ENCODE measurements around the gene FAR2.
A peak's percentile ranks its signal among the peaks of the same experiment; 100 is the strongest.
"Not testable (repeated sequence)": the region's sequence is repeated elsewhere in the genome, so short reads cannot be mapped to it uniquely, and the experiment has no call there.

FAR2 gene

GRCh38 chr12:29240441-29240840 lies 91.4 kb downstream of the FAR2 start:
- DNase-seq, result no peak

DNA sequence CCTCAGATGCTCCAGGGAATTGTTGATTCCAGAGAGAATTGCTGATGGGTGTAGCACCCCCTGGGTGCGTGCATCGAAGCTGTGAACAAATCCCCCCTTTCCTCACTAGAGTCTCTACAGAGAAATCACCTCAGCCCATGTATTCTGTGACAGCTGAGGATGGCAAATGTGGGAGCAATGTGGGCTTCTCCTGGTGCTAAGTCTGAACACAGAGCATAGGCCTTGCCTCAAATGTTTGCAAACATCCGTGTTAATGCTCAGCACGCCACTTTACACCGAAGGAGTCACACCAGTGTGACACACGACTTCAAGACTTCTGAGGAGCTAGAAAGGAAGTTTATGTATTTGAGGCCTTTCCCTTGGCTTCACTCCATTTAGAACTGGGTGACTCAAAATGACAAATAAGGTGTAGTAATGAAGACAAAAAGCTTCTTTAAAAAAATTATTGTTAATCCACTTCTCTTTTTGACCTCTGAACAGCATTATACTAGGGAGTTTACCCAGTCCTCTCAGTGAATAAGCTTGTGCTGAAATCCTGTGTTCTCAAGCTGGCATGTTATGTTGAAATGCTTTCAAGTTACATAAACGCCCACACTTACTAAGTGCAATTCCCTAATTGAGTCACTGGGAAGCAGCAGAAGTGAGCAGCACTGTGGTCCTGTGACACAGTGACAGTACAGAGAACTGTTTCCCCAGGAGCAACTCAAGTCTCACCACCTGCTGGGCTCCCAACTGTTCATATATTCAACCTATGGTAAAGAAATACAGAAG lies 92.9 kb downstream of the FAR2 start:
- DNase-seq, result peak; percentile 64

DNA sequence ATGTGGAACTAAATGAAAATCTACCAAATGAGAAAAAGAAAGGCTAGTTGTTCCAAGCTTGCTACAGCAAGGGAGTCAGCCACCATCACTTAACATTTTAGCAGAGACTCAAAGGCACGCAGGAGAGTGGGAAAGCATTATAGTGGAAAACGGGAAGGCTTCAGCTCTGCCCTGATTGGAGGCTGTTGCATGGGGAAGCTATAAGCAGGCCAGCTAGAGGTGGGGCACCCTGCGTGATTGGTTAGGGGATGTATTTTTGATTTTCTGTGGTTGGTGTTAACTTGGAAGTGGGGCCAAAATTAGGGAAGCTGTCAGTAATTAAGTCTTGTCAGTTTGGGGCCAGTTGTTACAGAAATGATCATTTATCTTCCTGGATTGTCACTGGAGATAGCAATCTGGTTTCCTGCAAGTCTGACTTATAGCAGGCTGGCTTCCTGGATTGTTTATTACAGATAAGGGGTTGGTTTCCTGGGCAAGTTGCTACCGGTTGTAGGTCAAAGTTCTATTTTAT lies 93.9 kb downstream of the FAR2 start:
- no peak for DNase-seq

- no peak for DNase-seq
Observed at GRCh38 chr12:29244159-29244765, 95.2 kb downstream of the FAR2 start.

GRCh38 chr12:29245246-29245645 lies 96.2 kb downstream of the FAR2 start:
- DNase-seq, result no peak

GRCh38 chr12:29249930-29250329 lies 100.9 kb downstream of the FAR2 start:
- no peak for DNase-seq

GRCh38 chr12:29253906-29254625 lies 105.0 kb downstream of the FAR2 start:
- DNase-seq, result no peak

DNA sequence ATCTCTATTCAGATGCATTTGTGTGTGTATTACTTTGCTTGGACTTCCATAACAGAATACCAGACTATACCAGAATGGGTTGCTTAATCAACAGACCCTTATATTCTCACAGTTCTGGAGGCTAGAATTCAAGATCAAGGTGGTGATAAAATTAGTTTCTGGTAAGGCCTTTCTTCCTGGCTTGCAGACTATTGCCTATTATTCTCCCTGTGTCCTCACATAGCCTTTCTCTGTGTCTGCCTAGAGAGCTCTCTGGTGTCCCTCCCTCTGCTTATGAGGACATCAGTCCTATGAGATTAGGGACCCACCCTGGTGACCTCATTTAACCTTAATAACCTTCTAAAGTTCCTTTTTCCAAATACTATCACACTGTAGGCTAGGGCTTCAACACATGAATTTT lies 106.0 kb downstream of the FAR2 start:
- DNase-seq, result no peak

GRCh38 chr12:29256598-29256997 lies 107.5 kb downstream of the FAR2 start:
- DNase-seq, result no peak

DNA sequence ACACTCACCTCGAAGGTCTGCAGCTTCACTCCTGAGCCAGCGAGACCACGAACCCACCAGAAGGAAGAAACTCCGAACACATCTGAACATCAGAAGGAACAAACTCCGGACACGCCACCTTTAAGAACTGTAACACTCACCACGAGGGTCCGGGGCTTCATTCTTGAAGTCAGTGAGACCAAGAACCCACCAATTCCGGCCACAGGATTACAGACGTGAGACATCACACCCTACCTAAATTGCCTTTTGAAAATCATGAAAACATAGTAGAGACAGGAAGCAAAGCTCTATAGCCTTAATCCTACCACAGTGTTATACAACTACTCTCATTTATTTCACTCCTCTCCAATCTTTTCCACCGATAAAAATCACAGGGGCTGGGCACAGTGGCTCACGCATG lies 108.6 kb downstream of the FAR2 start:
- DNase-seq, result not testable (repeated sequence)

DNA sequence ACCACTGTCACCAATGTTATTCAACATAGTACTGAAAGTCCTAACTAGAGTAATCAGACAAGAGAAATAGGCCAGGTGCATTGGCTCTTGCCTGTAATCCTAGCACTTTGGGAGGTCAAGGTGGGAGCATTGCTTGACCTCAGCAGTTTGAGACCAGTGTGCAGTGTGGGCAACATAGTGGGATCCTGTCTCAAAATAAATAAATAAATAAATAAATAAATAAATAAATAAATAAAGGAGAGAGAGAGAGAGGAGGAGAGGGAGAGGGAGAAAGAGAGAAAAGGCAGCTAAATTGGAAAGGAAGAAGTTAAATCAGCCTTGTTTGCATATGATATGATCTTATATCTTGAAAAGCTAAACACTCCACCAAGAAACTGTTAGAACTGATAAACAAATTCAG lies 115.3 kb downstream of the FAR2 start:
- no peak for DNase-seq

DNA sequence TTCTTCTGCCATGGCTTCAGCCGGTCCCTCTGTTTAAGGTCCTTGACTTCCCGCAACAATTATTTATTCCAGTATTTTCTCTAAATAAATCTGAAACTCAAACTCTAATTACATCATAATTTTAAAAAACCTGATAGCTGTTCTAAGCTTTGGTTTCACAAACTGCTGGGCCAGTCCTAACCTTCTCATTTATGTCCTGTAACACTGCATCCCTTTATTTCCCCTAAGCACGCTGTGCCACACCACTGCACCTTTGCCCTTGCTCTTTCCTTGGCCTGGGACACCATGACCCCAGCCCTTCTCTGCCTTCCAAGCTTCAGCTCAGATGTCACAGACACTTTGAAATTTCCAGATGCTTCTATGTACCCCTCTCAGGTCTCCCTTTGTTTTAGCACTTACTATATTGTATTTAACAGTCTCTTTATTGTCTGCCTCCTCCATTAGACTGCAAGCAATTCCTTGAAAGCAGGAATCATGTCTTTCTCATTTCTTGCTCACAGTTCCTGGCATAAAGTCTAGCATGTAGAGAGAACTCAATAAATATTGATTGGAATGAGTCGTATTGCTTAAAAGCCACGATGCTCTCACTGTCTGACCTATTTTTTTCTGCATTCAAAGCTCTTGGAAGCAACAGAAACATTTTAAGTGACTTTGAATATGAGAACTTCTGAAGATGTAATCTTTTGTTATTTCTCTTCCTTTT lies 120.8 kb downstream of the FAR2 start:
- DNase-seq, result no peak

DNA sequence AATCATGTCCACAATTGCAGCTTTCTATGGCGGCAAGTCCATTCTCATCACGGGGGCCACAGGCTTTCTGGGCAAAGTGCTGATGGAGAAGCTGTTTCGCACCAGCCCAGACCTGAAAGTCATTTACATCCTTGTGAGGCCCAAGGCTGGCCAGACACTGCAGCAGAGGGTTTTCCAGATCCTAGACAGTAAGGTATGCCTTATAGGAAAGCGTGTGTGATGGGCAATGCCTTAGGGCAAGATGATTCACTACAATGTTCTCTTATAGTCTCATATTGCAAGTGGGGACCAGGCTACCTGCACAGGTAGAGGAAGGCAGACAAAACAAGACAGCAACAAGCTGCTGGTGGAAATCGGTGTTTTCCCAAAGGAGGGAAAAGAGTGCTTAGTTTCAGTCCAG lies 121.4 kb downstream of the FAR2 start:
- DNase-seq, result no peak

DNA sequence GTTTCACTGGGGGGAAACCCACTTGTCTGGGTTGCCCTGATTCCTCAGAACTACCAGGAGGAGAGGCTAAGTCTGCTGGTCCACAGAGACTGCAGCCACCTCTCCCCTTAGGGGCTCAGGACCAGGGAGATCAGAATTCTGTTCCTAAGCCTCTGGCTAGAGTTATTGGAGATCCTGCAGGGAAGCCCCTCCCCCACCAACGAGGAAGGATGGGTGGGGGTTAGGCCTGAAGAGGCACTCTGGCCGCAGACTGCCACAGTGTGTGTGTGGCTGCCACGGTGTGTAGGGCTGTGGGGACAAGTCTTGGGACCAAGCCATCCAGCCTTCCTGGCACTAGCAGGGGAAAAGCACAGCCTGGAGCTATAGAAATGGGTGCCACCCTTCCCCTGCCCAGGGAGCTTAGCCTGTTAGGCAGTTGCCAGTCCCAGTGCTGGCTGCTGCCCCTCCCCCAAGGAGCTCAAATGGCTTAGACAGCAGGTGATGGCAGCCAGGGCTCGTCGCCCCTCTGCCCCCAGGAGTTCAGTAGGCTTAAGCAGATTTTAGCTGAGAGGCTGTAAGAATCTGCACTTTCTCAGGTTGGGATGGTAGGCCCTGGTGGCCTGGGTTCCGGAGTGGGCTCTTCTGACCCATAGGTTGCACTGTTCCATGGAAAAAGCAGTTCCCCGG lies 124.2 kb downstream of the FAR2 start:
- DNase-seq, result no peak

GRCh38 chr12:29275834-29276233 lies 126.8 kb downstream of the FAR2 start:
- no peak for DNase-seq

GRCh38 chr12:29277231-29277630 lies 128.2 kb downstream of the FAR2 start:
- no peak for DNase-seq

GRCh38 chr12:29278673-29279420 lies 129.8 kb downstream of the FAR2 start:
- DNase-seq, result no peak

GRCh38 chr12:29281371-29282005 lies 132.4 kb downstream of the FAR2 start:
- no peak for DNase-seq

DNA sequence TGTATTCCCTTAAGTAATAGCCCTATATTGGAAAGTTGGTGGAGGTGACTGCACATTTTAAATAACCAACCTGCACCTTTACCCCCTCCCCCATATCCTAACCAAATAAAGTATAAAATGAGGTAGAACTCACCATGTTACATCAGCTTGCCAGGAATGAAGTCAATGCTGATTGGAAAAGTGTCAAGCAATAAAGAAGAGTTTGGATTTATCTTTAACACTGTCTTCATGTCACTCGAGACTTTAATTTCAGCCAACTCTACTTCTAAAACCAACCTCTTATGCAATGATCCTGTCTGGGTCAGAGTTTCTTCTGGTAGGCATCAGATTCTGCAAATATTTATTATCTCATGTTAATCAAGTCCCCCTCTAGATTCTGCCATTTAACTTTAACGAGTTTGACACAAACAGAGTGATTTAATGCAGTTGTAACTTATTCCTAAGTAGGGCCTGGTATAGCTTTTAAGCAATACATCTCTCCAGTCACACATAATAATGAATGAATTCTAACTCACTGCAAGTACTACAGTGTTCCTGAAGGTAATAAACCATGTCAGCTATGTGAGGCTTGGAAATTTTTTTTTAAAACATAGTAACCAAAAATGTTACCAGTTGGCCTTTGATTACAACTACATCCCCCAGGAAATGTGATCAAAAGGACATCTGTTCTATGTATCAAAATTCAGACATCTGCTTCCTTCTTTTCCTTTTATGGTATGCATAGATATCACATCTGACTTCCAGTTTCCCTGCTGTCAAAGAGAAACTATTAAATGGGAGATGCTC lies 133.1 kb downstream of the FAR2 start:
- no peak for DNase-seq

GRCh38 chr12:29283969-29284700 lies 135.1 kb downstream of the FAR2 start:
- no peak for DNase-seq
